Fibroblast of the aortic adventitia (primary cell): ENCODE results near the gene SPN. TPM values are rescaled to one million over a fixed set of nuclear protein-coding genes. Genes with fewer than 3 reads are reported as not detected.
A peak's percentile ranks its signal among the peaks of the same experiment; 100 is the strongest.

Experiments
- DNase-seq: peaks from one replicate; pipeline ENCODE4 v3.0.0-alpha.2; 2010; ENCODE audit warnings: low read depth
- H3K4me3 ChIP-seq: 2 replicates; pipeline ENCODE4 v1.5.1; 2011; ENCODE audit warnings: low read depth, mild to moderate bottlenecking, control low read depth, low read length, moderate library complexity
- total RNA-seq: library from RNA; depleted of rRNA; stranded (reverse); fragments of >200 nt; gene quantifications from 2 replicates; pipeline ENCODE4 v1.2.3, GENCODE V29; 2012; ENCODE audit warnings: low replicate concordance
- TF ChIP-seq, protein P1 (sequence below): IDR thresholded peaks from 2 replicates; pipeline ENCODE4 v1.5.1; 2011; ENCODE audit warnings: mild to moderate bottlenecking, low read length, control low read depth, inconsistent platforms; ENCODE audit not compliant: insufficient read depth

Gene SPN
- total RNA-seq, 1 donor, result not detected

DNA sequence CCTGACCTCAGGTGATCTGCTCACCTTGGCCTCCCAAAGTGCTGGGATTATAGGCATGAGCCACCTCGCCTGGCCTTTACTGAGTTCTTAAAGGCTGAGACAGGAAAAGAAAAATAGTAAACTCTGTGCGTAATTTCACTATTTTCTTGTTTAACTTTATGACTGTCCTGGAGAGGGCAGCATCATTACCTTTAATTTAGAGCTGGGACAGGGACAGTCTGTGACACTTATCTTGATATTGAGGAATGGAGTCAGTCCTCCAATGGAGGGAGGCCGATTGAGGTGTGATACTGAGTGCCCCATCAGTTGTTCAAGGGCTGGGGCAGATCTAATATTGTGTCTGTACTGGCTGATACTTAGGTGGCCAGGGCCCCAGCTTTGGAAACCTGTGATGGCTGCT is 21.5 kb upstream of the SPN start:
- TF ChIP-seq, protein P1, sequence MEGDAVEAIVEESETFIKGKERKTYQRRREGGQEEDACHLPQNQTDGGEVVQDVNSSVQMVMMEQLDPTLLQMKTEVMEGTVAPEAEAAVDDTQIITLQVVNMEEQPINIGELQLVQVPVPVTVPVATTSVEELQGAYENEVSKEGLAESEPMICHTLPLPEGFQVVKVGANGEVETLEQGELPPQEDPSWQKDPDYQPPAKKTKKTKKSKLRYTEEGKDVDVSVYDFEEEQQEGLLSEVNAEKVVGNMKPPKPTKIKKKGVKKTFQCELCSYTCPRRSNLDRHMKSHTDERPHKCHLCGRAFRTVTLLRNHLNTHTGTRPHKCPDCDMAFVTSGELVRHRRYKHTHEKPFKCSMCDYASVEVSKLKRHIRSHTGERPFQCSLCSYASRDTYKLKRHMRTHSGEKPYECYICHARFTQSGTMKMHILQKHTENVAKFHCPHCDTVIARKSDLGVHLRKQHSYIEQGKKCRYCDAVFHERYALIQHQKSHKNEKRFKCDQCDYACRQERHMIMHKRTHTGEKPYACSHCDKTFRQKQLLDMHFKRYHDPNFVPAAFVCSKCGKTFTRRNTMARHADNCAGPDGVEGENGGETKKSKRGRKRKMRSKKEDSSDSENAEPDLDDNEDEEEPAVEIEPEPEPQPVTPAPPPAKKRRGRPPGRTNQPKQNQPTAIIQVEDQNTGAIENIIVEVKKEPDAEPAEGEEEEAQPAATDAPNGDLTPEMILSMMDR, result no peak
- DNase-seq, result no peak
- H3K4me3 ChIP-seq, result no peak overlapping the region

DNA sequence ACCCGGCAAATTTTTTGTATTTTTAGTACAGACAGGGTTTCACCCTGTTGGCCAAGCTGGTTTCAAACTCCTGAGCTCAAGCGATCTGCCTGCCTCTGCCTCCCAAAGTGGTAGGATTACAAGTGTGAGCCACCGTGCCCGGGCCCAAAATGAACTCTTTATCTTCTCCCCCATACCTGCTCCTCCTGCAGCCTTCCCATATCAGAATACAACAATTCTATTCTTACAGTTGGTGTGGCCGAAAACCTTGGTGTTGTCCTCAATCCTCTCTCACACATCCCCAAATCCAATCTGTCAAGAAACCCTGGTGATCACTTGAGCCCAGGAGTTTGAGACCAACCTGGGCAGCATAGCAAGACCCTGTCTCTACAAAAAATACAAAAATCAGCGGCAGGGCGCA is 19.5 kb upstream of the SPN start:
- DNase-seq, result no peak
- H3K4me3 ChIP-seq, result no peak overlapping the region
- TF ChIP-seq, protein P1, result no peak

- TF ChIP-seq, protein P1, result no peak
- H3K4me3 ChIP-seq, result no peak overlapping the region
- DNase-seq, result no peak
Observed at GRCh38 chr16:29644338-29644857, 18.6 kb upstream of the SPN start.

DNA sequence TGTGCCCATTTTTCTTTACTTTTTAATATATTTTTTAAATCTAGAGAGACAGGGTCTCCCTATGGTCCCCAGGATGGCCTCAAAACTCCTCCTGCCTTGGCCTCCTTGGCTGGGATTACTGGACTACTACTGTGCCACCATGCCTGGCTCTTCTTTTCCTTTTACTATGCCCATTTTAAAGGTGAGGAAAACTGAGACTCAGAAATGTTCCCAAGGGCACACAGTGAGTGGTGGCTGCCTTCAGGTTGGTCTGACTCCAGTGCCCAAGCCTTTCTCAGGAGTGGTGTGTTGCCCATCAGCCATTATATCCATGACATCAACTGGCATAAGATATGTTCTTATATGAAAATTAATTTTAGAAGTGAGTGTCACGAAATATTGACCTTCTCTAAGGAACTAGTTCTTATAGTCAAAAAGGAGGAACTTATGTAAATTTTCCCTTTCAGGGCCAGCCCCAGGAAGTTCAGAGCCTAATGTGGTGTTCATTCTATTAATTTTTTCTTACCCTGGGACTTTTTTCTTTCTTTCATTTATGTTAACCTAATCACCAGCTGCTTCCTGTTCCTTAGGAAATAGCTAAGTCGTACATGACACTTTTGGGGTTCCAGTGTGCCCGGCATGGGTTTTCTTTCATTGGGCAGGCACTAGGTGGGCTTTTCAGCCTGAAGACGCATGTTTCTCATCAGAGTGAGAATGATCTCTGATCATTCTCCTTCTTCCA is 17.9 kb upstream of the SPN start:
- no peak for DNase-seq
- TF ChIP-seq, protein P1, result no peak

DNA sequence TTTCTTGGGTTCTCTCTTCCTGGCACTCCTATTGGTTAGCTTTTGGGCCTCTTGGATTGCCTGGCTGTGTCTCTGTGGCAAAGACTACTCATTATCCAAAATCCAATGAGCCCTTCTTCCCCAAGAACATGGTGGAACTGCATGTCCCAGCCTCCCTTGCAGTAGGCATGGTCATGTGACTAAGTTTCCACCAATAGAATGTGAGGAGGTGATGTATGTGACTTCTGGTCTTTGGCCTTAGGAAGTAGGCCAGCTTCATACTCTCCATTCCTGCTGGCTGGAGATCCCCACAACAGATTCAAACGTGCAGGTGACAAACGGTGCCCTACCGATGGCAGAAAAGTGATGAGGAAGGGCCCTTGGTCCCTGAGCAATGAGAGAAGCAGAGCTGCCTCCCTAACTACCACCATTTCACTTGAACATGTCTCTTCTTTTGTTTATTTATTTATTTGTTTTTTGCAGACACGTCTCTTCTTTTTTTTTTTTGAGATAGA is 17.3 kb upstream of the SPN start:
- H3K4me3 ChIP-seq, result no peak overlapping the region
- peak; percentile 19 for DNase-seq
- TF ChIP-seq, protein P1, result no peak

More for the DNA sequence above, 17.9 kb upstream of the SPN start:
- H3K4me3 ChIP-seq, result no peak overlapping the region

- no peak overlapping the region for H3K4me3 ChIP-seq
- DNase-seq, result no peak
- TF ChIP-seq, protein P1, result no peak
Observed at GRCh38 chr16:29646947-29647346, 16.1 kb upstream of the SPN start.
